Activated naive CD4-positive, alpha-beta T cell treated with anti-CD3 and anti-CD28 coated beads, Interleukin-2, amount 50 U/mL, for 16 hours (primary cell): ENCODE measurements around the gene CCL23.

Experiments used
- DNase-seq: peaks from one replicate; pipeline ENCODE4 v3.0.0-alpha.2; 2020

The CCL23 gene

DNA sequence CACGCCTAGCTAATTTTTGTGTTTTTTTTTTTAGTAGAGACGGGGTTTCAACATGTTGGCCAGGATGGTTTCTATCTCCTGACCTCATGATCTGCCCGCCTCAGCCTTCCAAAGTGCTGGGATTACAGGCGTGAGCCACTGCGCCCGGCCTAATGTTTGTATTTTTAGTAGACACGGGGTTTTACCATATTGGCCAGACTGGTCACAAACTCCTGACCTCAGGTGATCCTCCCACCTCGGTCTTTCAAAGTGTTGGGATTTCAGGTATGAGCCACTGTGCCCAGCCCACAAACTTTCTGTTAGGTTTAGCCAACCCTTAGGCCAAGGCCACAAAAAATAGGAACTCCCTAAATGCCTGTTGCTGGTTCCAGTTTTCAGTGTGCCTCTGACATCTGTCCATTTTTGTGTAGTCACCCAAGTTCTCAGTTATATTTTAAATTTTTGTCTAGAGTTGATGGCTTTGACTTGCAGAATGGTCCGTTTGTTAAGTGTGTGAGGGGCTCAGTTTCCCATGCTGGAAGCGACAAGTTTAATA is 49.2 kb downstream of the CCL23 start:
- DNase-seq = no peak

DNA sequence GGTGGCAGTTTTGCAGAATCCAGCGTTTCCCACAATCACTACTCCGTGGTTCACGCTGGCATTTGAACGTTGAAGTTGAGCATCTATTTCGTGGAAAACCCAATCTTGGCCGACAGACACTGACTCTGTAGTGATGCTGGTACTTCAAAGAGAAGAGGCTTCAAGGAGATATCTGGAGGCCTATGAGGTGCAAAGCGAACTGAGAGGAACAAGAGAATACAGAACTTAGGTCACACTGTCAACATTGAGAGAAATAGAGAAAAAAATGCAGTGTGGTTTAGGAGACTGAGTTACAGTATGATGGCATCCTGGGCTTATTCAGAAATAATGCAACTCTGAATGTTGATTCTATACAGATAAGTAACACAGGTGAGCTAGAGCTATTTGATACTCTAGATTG is 52.5 kb downstream of the CCL23 start:
- DNase-seq = no peak

DNA sequence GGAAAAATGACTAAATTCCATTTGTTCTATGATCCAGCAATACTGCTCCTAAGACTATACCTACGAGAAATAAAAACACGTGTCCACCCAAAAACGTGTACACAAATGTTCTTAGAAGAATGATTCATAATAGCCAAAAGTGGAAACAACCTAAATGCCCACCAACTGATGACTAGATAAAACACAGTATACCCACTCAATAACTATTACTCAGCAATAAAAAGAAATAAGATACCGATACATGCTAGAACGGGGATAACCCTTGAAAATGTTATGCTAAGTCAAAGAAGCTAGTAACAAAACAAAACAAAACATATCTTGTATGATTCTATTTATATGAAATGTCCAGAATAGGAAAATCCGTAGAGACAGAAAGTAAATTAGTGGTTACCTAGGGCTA is 54.1 kb downstream of the CCL23 start:
- no peak for DNase-seq
